Stimulated activated CD8-positive, alpha-beta memory T cell treated with anti-CD3 and anti-CD28 coated beads, Interleukin-15, amount 100 ng/mL, for 24 hours (primary cell): ENCODE measurements around the gene SPDYE16.
"Not testable (repeated sequence)": the region's sequence is repeated elsewhere in the genome, so short reads cannot be mapped to it uniquely, and the experiment has no call there.

Experiments
- DNase-seq: peaks from one replicate; pipeline ENCODE4 v3.0.0-alpha.2; 2020; ENCODE audit warnings: low read depth

SPDYE16 gene

DNA sequence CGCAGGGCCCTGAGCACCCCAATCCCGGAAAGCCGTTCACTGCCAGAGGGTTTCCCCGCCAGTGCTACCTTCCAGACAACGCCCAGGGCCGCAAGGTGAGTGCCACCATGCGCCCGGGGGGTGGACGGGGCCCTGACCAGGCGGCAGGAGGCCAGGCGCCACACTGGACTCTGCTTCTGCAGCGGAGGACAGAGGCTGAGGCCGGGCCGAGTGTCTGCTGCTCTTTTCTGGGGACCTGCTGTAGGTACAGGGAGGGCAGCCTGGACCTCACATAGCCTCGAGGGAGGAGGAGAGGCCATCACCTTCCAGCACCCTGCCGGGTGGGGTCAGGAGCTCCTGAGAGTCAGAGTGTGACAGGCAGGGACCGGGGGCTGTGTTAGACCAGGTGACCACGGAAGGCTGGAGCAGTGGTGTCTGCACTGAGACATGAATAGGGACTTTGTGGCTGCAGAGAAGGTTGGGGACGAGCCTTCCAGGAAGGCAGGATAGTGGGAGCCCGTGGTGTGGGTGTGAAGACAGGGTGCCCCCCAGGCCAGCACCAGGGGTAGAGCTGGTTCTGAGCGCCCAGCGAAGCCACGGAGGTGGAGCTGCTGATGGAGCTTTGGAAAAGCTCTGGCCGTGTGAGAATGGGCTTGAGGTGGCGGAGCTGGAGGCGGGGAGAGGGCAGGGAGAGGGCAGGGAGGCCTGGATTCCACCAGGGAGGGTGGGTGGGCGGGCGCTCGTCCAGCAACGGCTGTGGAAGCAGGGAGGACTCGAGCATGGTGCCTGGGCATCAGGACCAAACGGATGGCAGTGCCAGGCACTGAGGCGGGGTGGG lies 38.5 kb downstream of the SPDYE16 start:
- not testable (repeated sequence) for DNase-seq

GRCh38 chr7:76503244-76503643 lies 39.9 kb downstream of the SPDYE16 start:
- not testable (repeated sequence) for DNase-seq

DNA sequence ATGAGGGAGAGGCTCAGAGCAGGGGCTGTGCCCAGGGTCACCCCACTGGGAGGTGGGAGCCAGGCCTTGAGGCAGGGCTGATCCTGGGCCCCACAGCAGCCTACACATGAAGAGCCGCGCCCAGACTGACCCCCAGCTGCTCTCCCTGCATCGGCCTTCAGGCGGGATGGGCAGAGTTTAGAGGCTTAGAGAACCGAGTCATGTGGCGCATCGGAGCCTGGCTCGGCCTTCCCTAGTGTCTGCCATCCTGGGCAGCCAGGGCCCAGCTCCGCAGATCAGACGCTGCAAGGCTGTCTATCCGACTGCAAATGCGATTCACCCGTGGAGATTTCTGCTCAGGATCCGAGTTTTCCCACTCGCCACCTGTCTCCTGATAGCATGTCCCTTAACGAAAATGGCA lies 40.3 kb downstream of the SPDYE16 start:
- not testable (repeated sequence) for DNase-seq

DNA sequence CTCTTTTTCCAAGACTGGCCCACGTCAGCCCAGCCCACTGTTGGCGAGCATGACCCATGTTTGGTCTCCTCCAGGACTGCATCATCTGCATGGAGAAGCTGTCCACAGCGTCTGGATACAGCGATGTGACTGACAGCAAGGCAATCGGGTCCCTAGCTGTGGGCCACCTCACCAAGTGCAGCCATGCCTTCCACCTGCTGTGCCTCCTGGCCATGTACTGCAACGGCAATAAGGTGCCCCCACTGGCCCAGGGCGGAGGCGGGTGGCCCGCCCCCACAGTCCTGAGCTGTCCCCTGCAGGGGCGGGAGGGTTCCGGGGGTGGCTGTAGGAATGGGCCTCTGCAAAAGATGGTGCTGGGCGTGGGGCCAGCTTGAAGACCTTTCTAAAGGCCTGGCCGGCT lies 40.9 kb downstream of the SPDYE16 start:
- not testable (repeated sequence) for DNase-seq

- DNase-seq = not testable (repeated sequence)
Observed at GRCh38 chr7:76499924-76500241, 43.2 kb downstream of the SPDYE16 start.

- not testable (repeated sequence) for DNase-seq
Observed at GRCh38 chr7:76499201-76499923, 43.7 kb downstream of the SPDYE16 start.

GRCh38 chr7:76498583-76499200 lies 44.4 kb downstream of the SPDYE16 start:
- not testable (repeated sequence) for DNase-seq

DNA sequence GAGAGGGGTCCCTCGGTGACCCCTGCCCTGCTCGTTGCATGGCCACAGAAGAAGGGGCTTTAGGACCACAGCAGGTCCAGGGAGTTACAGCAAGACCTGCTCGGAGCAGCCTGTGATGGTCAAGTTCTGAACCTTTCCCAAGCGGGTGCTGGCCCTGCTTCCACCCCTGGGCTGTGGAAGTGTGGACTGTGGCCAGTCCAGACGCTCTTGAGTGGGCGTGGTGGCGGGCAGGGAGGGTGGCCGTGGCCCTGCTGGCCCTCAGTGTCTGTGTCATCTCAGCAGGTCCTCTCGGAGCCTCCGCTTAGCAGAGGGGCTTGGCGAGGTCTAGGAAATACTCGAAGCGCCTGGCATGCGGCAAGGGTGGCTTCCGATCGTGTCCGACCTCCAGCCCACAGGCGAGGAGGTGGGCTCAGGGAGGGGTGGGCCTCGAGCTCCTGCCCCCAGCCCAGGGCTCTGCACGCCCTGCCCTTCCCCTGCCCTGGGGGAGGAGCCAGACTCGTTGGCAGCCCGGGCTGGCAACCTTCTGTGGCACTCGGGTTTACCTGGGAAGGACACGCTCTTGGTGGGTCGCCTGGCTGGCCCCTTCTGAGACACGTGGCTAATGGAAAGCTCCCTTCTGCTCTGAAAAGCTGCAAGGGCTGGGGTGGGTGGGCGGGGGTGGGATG lies 45.0 kb downstream of the SPDYE16 start:
- not testable (repeated sequence) for DNase-seq

DNA sequence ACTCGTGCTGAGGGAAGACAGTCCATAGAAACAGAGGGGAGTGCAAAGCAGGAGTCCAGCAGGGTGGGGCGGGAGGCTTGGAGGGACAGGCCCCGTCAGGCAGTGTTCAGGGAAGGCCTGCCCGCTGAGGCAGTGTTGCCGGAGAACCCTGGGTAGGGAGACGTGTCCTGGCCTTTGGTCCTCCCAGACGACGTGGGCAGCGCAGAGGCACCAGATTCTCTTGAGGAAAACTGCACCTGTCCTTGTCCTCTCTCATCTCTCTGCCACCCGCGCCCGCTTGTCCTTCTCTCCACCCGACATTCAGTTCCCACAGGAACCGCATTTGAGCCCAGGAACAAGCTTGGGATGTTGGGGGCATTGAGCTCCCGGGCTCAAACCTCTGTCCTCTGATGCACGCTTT lies 47.4 kb downstream of the SPDYE16 start:
- DNase-seq = not testable (repeated sequence)

- DNase-seq = not testable (repeated sequence)
Observed at GRCh38 chr7:76492139-76492538, 51.0 kb downstream of the SPDYE16 start.

DNA sequence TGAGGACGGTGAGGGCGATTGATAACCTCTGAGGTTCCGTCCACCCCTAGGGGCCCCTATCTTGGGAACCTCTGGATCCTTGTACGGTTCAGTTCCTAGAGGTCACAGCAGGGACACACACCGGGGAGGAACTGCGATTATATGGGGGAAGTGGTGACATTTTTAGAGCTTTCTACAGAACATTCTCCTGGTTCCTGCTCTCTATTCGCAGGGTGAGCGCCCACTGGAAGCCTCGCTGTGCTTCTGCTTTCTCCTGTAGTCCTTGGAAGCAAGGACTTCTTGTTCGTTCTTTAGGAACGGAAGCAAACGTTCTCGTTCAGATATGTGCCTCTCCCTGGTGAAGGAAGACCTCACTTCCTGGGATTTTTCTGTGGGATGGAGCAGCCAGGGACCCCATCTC lies 55.1 kb downstream of the SPDYE16 start:
- not testable (repeated sequence) for DNase-seq

- DNase-seq = not testable (repeated sequence)
Observed at GRCh38 chr7:76486618-76487017, 56.5 kb downstream of the SPDYE16 start.

GRCh38 chr7:76485822-76486610 lies 57.1 kb downstream of the SPDYE16 start:
- DNase-seq = not testable (repeated sequence)

GRCh38 chr7:76484456-76484855 lies 58.6 kb downstream of the SPDYE16 start:
- DNase-seq = not testable (repeated sequence)

DNA sequence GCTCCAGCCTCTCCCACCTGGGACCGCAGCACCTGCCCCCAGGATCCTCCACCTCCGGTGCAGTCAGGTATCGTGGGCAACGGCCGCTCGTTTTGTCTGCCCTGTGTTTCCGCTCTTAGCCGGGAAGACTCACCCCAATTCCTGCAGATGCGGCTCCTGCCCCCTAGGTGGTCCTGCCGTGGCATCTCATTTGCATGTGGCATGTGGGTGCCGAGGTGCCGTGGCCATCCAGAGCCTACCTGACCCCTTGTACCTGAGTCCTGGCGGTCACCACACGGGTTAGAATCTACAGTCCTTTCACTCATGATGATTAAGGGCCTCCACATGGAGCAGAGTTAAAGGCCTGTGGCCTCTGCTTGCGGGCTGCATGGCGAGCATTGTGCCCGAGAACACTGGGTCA lies 60.0 kb downstream of the SPDYE16 start:
- not testable (repeated sequence) for DNase-seq

DNA sequence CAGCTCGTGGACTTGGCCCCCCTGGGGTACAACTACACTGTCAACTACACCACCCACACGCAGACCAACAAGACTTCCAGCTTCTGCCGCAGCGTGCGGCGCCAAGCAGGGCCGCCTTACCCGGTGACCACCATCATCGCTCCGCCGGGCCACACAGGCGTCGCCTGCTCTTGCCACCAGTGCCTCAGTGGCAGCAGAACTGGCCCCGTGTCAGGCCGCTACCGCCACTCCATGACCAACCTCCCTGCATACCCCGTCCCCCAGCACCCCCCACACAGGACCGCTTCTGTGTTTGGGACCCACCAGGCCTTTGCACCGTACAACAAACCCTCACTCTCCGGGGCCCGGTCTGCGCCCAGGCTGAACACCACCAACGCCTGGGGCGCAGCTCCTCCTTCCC lies 60.4 kb downstream of the SPDYE16 start:
- DNase-seq = not testable (repeated sequence)
